Peyer's patch (tissue), 4 donors: ENCODE measurements around the gene TBCC. TPM values are rescaled to one million over a fixed set of nuclear protein-coding genes. Genes with fewer than 3 reads are reported as not detected.
"Not testable (repeated sequence)": the region's sequence is repeated elsewhere in the genome, so short reads cannot be mapped to it uniquely, and the experiment has no call there.

Experiments used
- DNase-seq, 3 donors: peaks; one replicate each; pipeline ENCODE4 v3.0.0-alpha.2; 2017 to 2019
- H3K27ac ChIP-seq, 4 donors: fragments of 200-600 bp; sonication (generic); one replicate each; pipeline ENCODE4 v1.5.1; 2016 to 2019
- H3K27me3 ChIP-seq, 2 donors: fragments of 200-600 bp; sonication (generic); one replicate each; pipeline ENCODE4 v1.5.1; 2019
- H3K36me3 ChIP-seq, 3 donors: fragments of 200-600 bp; sonication (generic); one replicate each; pipeline ENCODE4 v1.5.1; 2016 to 2019
- H3K4me1 ChIP-seq, 4 donors: fragments of 200-600 bp; sonication (generic); one replicate each; pipeline ENCODE4 v1.5.1; 2016 to 2019
- H3K4me3 ChIP-seq, 4 donors: fragments of 200-600 bp; sonication (generic); 1 replicate in 3 of 4; 2 replicates in 1 of 4; pipeline ENCODE4 v1.5.1; 2016 to 2019; ENCODE audit warnings: mild to moderate bottlenecking in 1 of 4
- H3K9me3 ChIP-seq, 4 donors: fragments of 200-600 bp; sonication (generic); one replicate each; pipeline ENCODE4 v1.5.1; 2016 to 2019; ENCODE audit warnings: mild to moderate bottlenecking in 1 of 4
- POLR2A ChIP-seq, 2 donors: fragments of 450-650 bp; IDR thresholded peaks; one replicate each; pipeline ENCODE4 v1.5.1; 2017; ENCODE audit warnings: antibody characterized with exemption in 2 of 2, mild to moderate bottlenecking in 2 of 2, moderate library complexity in 2 of 2
- total RNA-seq, 4 donors: library from RNA; depleted of rRNA; stranded (reverse); fragments of >200 nt; gene quantifications; one replicate each; pipeline ENCODE4 v1.1.0, GENCODE V29; 2016
- TF ChIP-seq, protein P1 (sequence below), 6 experiments: fragments of 450-650 bp in 4 of 6; fragments of 200-600 bp in 2 of 6; sonication (generic) in 1 of 6; IDR thresholded peaks; one replicate each; pipeline ENCODE4 v1.5.1; 2017 to 2019; ENCODE audit warnings: antibody characterized with exemption in 6 of 6, mild to moderate bottlenecking in 3 of 6, moderate library complexity in 1 of 6

Gene TBCC
- total RNA-seq, 4 donors from 2014 or later = 23.1 to 36.4 (median 30.7) TPM

DNA sequence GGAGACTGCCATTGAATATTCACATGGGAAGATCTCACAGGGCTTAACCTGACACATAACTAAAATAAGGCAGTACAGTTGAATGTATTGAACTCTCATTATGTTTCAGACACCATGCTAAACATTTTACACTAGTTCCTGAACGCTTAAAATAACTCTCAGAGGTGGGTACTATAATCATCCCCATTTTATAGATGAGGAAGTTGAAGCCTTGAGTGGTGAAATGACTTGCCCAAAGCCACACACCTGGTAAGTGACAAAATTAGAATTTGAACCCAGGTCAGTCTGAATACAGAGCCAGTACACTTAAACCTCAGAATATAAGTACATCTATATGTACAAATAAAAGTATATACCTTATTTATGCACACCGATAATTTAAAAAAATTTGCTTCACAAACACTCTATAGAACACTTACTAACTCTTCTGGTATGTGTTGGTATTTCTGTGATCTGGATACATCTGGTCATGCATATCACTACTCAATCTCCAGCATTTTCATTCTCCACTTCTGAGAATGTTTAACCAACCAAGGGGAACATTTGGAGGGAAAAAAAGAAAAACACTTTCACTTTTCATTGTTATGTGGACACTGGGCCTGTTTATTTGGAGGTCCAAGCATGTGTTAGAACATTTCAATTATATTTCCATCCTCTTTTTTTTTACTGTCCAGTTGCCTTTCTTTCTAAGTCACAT, 31.4 kb upstream of the TBCC start:
- Histone ChIP-seq H3K36me3 (no peaks in the 10 kb centered on the region), H3K27me3 (no peaks in the 10 kb centered on the region), H3K4me3 (no peak overlapping the region), H3K27ac (peak overlapping the region in 1 of 4 donors; percentile 86), H3K4me1 (peaks cover 0 to 17% (median 7%) of the 10 kb centered on the region in 4 donors), H3K9me3 (no peaks in the 10 kb centered on the region)
- DNase-seq = no peak
- TF ChIP-seq, protein P1, sequence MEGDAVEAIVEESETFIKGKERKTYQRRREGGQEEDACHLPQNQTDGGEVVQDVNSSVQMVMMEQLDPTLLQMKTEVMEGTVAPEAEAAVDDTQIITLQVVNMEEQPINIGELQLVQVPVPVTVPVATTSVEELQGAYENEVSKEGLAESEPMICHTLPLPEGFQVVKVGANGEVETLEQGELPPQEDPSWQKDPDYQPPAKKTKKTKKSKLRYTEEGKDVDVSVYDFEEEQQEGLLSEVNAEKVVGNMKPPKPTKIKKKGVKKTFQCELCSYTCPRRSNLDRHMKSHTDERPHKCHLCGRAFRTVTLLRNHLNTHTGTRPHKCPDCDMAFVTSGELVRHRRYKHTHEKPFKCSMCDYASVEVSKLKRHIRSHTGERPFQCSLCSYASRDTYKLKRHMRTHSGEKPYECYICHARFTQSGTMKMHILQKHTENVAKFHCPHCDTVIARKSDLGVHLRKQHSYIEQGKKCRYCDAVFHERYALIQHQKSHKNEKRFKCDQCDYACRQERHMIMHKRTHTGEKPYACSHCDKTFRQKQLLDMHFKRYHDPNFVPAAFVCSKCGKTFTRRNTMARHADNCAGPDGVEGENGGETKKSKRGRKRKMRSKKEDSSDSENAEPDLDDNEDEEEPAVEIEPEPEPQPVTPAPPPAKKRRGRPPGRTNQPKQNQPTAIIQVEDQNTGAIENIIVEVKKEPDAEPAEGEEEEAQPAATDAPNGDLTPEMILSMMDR (IDR thresholded peaks at IDR 0.05) = no peak
- TF ChIP-seq POLR2A (IDR thresholded peaks at IDR 0.05) = no peak

DNA sequence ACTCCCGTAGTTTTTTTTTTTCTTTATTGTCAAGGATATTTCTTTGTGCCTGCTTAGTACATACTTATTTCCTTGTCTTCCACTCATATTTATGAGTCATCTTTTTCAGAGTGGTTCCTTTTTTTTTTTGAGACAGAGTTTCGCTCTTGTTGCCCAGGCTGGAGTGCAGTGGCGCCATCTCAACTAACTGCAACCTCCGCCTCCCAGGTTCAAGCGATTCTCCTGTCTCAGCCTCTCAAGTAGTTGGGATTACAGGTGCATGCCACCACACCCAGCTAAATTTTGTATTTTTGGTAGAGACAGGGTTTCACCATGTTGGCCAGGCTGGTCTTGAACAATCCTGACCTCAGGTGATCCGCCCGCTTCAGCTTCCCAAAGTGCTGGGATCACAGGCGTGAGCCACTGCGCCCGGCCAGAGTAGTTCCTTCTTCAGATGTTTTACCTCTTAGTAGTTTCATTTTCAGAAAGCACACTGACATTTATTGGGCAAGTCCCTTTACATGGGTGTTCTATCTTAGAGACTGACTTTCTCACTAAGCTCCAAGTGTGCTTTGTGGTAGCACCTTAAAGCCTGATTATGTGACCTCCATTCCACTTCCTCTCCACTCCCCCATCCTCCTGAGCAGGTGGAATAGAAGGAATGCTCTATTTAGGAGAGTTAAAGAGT, 29.1 kb upstream of the TBCC start:
- peak in 2 of 3 donors; percentile 69 to 81 for DNase-seq
- not testable (repeated sequence) for H3K36me3 ChIP-seq, H3K27me3 ChIP-seq, H3K9me3 ChIP-seq
- Histone ChIP-seq H3K4me3 (peak overlapping the region in 2 of 4 donors; percentile 8 to 19), H3K27ac (peak overlapping the region; percentile 65 to 86 (median 76)), H3K4me1 (peaks cover 0 to 22% (median 8%) of the 10 kb centered on the region in 4 donors)

DNA sequence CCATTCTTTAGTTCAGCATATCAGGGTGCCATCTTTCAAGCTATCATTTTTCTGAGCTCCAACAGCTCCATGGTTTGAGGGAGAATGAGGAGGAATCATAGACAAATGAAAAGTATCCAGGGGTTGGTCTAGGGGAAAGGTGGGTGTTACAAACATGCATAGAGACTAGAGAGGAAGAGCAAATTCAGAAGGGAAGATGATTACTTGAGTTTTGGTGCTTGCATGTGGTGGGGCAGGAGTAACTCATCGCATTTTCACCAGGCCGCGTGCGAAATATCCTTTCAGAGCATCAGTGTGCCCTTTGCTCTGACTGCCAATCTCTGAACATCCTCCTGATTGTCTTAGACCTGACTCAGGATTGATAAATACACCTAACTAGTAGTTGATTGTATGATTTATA, 28.3 kb upstream of the TBCC start:
- H3K27me3 ChIP-seq = no peaks in the 10 kb centered on the region
- H3K9me3 ChIP-seq = no peaks in the 10 kb centered on the region
- TF ChIP-seq, protein P1 (IDR thresholded peaks at IDR 0.05) = no peak
- TF ChIP-seq POLR2A (IDR thresholded peaks at IDR 0.05) = no peak
- no peaks in the 10 kb centered on the region for H3K36me3 ChIP-seq
- DNase-seq = no peak
- H3K4me3 ChIP-seq = no peak overlapping the region
- peaks cover 0 to 22% (median 8%) of the 10 kb centered on the region in 4 donors for H3K4me1 ChIP-seq
- H3K27ac ChIP-seq = peak overlapping the region; percentile 34 to 86 (median 70)

DNA sequence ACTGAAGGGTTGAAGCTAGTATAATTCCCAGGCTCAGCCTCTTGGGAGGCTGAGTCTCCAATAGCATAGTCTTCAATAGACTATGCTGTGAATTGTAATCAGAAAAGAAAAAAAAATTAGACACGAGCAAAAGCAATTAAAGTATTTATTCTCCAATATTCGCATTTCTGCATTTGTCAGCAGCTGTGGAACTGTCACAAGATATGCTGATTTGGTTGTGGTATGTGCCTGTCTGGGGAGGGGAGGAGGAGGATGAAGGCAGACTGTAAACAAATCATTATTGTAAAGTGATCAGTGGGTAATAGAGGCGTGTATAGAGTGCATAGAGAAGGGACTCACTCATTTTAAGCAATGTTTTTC, 25.8 kb upstream of the TBCC start:
- peak in 2 of 3 donors; percentile 41 to 49 for DNase-seq
- TF ChIP-seq POLR2A (IDR thresholded peaks at IDR 0.05) = no peak
- TF ChIP-seq, protein P1 (IDR thresholded peaks at IDR 0.05) = no peak
- Histone ChIP-seq H3K4me3 (peak overlapping the region in 2 of 4 donors; percentile 16), H3K27ac (peak overlapping the region; percentile 33 to 86 (median 71)), H3K4me1 (peaks cover 0 to 19% (median 6%) of the 10 kb centered on the region in 4 donors), H3K9me3 (no peaks in the 10 kb centered on the region), H3K27me3 (no peaks in the 10 kb centered on the region), H3K36me3 (no peaks in the 10 kb centered on the region)

DNA sequence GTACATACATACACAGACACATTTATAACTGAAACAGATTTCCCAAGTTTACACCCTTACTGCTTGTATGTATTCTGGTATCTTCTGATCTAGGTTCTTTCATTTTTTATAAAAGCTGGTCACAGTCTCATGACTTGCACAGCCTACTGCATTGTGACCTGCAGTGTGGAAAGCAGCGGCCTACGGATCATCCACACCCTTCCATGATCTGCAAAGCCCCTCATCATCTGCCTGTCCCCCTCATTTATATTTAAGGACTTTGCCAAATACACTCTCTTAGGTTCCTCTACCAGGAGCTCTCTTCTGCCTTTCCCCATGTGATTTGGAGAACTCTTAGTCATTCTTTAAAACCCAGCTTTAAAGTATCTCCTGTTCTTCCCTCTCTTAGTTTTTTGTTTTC, 23.9 kb upstream of the TBCC start:
- H3K27me3 ChIP-seq = no peaks in the 10 kb centered on the region
- H3K4me3 ChIP-seq = no peak overlapping the region
- peak overlapping the region in 3 of 4 donors; percentile 76 to 87 (median 86) for H3K27ac ChIP-seq
- H3K9me3 ChIP-seq = no peaks in the 10 kb centered on the region
- DNase-seq = peak in 1 of 3 donors; percentile 32
- H3K36me3 ChIP-seq = no peaks in the 10 kb centered on the region
- H3K4me1 ChIP-seq = peaks cover 0 to 13% (median 4%) of the 10 kb centered on the region in 4 donors
- TF ChIP-seq, protein P1 (IDR thresholded peaks at IDR 0.05) = no peak
- no peak for TF ChIP-seq POLR2A (IDR thresholded peaks at IDR 0.05)

DNA sequence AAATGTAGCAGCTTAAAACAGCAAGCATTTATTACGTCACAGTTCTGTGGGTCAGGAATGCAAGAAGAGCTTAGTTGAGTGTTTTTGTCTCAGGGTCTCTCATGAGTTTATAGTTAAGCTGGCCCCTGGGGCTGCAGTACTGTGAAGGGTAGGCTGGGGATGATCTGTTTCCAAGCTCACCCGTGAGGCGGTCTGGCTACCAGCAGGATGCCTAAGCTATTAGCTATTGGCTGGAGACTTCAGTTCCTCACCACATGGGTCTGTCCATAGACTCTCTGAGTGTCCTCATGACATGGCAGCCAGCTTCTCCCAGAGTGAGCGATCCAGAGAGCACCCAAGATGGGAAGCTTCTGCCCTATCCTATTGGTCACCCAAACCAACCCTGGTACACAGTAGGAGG, 23.1 kb upstream of the TBCC start:
- no peaks in the 10 kb centered on the region for H3K9me3 ChIP-seq
- TF ChIP-seq POLR2A (IDR thresholded peaks at IDR 0.05) = no peak
- TF ChIP-seq, protein P1 (IDR thresholded peaks at IDR 0.05) = no peak
- no peaks in the 10 kb centered on the region for H3K27me3 ChIP-seq
- DNase-seq = peak in 1 of 3 donors; percentile 34
- no peak overlapping the region for H3K27ac ChIP-seq
- H3K36me3 ChIP-seq = no peaks in the 10 kb centered on the region
- H3K4me3 ChIP-seq = no peak overlapping the region
- H3K4me1 ChIP-seq = peaks cover 0 to 13% (median 4%) of the 10 kb centered on the region in 4 donors
